Measurements from ENCODE around the gene CTRL.

DNA sequence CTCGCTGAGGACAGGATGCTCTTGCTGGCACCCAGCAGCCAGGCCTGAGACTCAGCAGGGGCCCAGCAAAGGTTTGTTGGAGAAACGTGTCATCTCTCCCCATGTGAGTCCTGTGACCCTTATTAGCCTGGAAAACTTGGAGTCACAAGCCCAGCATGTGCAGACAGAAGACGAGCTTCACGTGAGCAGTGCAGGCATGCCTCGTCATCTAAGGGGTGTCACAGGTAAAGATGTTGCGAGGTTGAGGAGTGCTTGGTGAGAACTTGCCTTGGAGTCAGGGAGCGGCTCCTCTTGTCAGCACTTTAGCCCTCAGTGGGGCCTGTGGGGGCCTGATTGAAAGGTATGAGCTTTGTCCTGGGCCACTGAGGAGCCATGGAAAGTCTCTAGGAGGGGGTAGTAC is 2.1 kb upstream of the CTRL start:
- TF ChIP-seq POLR2AphosphoS5 (IDR thresholded peaks at IDR 0.05; ENCODE audit: low read depth, low read length) (no peak; the same call in 1 of the 2 replicates), SPI1 (IDR thresholded peaks at IDR 0.05; ENCODE audit: low read depth, low read length) (no peak), POLR2A (IDR thresholded peaks at IDR 0.05; ENCODE audit: low read depth, low read length) (no peak; the same call in 1 of the 2 replicates), TAF1 (IDR thresholded peaks at IDR 0.05; ENCODE audit: low read depth, low read length) (no peak)
